ENCODE data around the gene KLRC4. TPM values are rescaled to one million over a fixed set of nuclear protein-coding genes. Genes with fewer than 3 reads are reported as not detected.

The KLRC4 gene, protein sequence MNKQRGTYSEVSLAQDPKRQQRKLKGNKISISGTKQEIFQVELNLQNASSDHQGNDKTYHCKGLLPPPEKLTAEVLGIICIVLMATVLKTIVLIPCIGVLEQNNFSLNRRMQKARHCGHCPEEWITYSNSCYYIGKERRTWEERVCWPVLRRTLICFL
- total RNA-seq: 1.9 TPM
- long read RNA-seq: 0 reads

DNA sequence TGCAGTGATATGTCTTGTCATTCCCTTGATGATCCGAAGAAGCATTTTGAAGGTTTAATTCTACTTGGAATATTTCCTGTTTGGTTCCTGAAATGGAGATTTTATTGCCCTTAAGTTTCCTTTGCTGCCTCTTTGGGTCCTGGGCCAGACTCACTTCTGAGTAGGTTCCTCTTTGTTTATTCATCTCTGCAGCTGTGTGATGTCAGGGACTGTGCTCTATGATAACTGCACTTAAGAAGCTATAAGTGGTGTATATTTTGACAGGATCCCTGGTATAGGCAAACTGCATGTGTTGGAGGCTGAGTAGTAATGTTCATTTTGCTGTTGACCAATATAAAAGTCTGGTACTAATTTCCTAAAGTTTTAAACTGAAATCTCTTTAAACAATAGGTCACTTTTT is at the start of gene KLRC4:
TSS of gene KLRC4 (minus strand) at position 366 of the 400 bp plus-strand sequence. CDS start at position 184, 182 bp downstream.
- Histone ChIP-seq H3K36me3 (no peaks in the 10 kb centered on the region), H3K27me3 (no peaks in the 10 kb centered on the region), H3K4me3 (no peak within 1 kb of the TSS), H3K4me1 (no peaks in the 10 kb centered on the region), H3K9me3 (no peaks in the 10 kb centered on the region), H3K27ac (no peak within 1 kb of the TSS)
- no peak for DNase-seq
- ATAC-seq: no peak
- TF ChIP-seq, protein P1, sequence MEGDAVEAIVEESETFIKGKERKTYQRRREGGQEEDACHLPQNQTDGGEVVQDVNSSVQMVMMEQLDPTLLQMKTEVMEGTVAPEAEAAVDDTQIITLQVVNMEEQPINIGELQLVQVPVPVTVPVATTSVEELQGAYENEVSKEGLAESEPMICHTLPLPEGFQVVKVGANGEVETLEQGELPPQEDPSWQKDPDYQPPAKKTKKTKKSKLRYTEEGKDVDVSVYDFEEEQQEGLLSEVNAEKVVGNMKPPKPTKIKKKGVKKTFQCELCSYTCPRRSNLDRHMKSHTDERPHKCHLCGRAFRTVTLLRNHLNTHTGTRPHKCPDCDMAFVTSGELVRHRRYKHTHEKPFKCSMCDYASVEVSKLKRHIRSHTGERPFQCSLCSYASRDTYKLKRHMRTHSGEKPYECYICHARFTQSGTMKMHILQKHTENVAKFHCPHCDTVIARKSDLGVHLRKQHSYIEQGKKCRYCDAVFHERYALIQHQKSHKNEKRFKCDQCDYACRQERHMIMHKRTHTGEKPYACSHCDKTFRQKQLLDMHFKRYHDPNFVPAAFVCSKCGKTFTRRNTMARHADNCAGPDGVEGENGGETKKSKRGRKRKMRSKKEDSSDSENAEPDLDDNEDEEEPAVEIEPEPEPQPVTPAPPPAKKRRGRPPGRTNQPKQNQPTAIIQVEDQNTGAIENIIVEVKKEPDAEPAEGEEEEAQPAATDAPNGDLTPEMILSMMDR (IDR thresholded peaks at IDR 0.05): no peak
- intact Hi-C loops (cut with DNase I): no loop called here

DNA sequence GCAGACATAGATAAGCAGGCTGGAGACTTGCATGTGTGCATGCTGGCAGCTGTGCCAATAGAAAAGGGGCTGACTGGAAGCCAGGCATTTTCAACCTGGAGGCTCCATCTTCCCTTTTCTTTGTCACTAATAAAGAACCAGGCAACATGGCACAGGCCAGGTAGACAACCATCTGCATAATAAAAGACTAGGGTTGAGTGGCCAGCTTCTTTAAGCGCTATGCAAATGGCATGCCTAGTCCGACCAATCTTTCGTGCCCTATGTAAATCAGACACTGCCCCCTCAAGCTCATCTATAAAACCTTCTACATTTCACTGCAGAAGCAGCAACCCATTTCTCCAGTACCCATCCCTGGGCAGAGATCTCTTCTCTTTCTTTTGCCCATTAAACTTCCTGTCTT is 48.2 kb upstream of the KLRC4 start:
- Histone ChIP-seq H3K27ac (no peak overlapping the region), H3K36me3 (no peaks in the 10 kb centered on the region), H3K9me3 (peaks cover 16% of the 10 kb centered on the region), H3K27me3 (no peaks in the 10 kb centered on the region), H3K4me1 (no peaks in the 10 kb centered on the region), H3K4me3 (no peak overlapping the region)
- intact Hi-C loops (cut with DNase I): no loop called here
- DNase-seq (no peak), ATAC-seq (no peak)
- TF ChIP-seq, protein P1 (IDR thresholded peaks at IDR 0.05): no peak

DNA sequence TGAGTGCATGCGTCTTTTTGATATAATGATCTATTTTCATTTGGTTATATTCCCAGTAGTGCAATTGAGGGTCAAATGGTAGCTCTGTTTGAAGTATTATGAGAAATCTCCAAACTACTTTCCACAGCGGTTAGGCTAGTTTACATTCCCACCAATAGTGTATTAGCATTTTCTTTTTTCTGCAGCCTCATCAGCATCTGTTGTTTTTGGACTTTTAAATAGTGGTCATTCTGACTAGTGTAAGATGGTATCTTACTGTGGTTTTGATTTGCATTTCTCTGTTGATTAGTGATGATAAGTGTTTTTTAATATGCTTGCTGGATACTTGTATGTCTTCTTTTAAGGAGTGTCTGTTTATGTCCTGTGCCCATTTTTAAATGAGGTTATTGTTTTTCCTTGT is 47.3 kb upstream of the KLRC4 start:
- intact Hi-C loops (cut with DNase I): no loop called here
- Histone ChIP-seq H3K27me3 (no peaks in the 10 kb centered on the region), H3K27ac (no peak overlapping the region), H3K9me3 (peaks cover 16% of the 10 kb centered on the region), H3K36me3 (no peaks in the 10 kb centered on the region), H3K4me3 (no peak overlapping the region), H3K4me1 (no peaks in the 10 kb centered on the region)
- TF ChIP-seq, protein P1 (IDR thresholded peaks at IDR 0.05): no peak
- ATAC-seq (no peak), DNase-seq (no peak)

DNA sequence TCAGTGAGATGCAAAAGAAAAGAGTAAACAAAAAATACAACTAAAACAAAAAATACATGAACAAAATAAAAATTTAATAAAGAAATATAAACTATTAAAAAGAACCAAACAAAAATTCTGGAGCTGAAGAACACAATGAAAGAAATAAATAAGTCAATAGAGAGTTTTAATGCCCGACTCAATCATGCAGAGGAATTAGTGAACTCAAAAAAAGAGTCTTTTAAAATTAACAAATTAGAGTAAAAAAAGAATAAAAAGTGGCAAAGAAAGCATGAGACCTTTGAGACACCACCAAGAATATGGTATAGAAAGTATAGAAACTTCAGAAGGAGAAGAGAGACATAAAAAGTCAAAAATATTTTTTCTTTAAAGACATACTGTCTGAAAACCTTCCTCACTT is 46.2 kb upstream of the KLRC4 start:
- H3K4me1 ChIP-seq: no peaks in the 10 kb centered on the region
- no peak overlapping the region for H3K27ac ChIP-seq
- TF ChIP-seq, protein P1 (IDR thresholded peaks at IDR 0.05): no peak
- intact Hi-C loops (cut with DNase I): no loop called here
- H3K27me3 ChIP-seq: no peaks in the 10 kb centered on the region
- H3K36me3 ChIP-seq: no peaks in the 10 kb centered on the region
- H3K4me3 ChIP-seq: no peak overlapping the region
- ATAC-seq (no peak), DNase-seq (no peak)
- peaks cover 16% of the 10 kb centered on the region for H3K9me3 ChIP-seq

DNA sequence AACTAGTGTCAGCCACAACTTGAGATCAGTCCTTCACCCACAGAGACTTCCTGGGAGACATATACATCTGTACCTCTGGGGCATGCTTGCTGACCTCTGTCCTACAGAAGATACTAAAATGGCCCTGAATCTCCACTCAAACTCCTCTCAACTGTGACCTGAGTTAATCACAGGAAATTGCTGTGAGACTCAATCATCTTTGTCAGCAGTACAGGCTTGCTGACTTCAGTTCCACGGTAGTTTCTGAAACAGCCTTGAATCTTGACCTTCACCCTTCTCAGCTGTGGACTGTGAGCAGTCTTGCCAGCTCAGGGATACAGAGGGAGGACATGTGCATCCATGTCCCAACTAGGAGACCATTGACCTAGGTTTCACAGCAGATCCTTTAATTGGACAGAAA is 45.0 kb upstream of the KLRC4 start:
- ATAC-seq: no peak

More for the DNA sequence above, 45.0 kb upstream of the KLRC4 start:
- Histone ChIP-seq H3K4me3 (no peak overlapping the region), H3K36me3 (no peaks in the 10 kb centered on the region), H3K27me3 (no peaks in the 10 kb centered on the region), H3K9me3 (peaks cover 16% of the 10 kb centered on the region), H3K27ac (no peak overlapping the region), H3K4me1 (no peaks in the 10 kb centered on the region)
- DNase-seq: no peak
- intact Hi-C loops (cut with DNase I): no loop called here
- TF ChIP-seq, protein P1 (IDR thresholded peaks at IDR 0.05): no peak
